Measurements from ENCODE around the gene SORCS1. TPM values are rescaled to one million over a fixed set of nuclear protein-coding genes. Genes with fewer than 3 reads are reported as not detected.

The SORCS1 gene
- total RNA-seq, 1 experiment from 2014 or later, result not detected

DNA sequence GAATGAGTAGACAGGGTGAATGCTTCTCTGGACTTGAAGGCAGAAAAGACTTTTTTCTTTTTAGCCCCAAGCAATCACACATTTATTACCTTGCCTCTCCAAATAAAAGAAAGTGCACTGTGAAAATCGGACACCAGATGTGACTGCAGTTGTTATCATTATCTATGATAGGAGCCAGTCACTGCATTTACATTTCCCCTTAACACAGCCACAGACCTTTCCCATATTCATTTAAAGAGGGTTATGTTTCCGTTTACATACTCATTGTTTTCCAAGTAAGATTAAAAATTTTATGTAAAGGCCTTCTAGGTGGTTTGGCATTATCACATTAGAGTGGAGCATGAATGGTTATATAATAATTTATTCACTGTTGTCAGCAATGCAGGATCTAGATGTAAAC, 586.8 kb downstream of the SORCS1 start:
- intact Hi-C loops (cut with micrococcal nuclease; ENCODE audit: unreplicated experiment), result no loop called here
- Histone ChIP-seq H3K79me2 (ENCODE audit: low read depth) (no peaks in the 10 kb centered on the region), H3K36me3 (ENCODE audit: low read depth) (no peaks in the 10 kb centered on the region), H4K20me1 (ENCODE audit: insufficient read depth) (no peaks in the 10 kb centered on the region), H2AFZ (no peak overlapping the region), H3K4me1 (replicated peaks; ENCODE audit: insufficient read depth) (no peaks in the 10 kb centered on the region), H3K27ac (no peak overlapping the region), H3K9me2 (ENCODE audit: insufficient read depth) (no peaks in the 10 kb centered on the region), H3K4me3 (no peak overlapping the region), H3K9me3 (ENCODE audit: insufficient read depth, low read depth) (no peaks in the 10 kb centered on the region), H3K4me2 (no peak overlapping the region), H3K27me3 (ENCODE audit: insufficient read depth, low read depth) (no peaks in the 10 kb centered on the region), H3F3A (ENCODE audit: insufficient read depth, low read depth) (no peaks in the 10 kb centered on the region)
- no peak for DNase-seq
- CTCF ChIA-PET, result no interaction called here
- TF ChIP-seq, protein P1, sequence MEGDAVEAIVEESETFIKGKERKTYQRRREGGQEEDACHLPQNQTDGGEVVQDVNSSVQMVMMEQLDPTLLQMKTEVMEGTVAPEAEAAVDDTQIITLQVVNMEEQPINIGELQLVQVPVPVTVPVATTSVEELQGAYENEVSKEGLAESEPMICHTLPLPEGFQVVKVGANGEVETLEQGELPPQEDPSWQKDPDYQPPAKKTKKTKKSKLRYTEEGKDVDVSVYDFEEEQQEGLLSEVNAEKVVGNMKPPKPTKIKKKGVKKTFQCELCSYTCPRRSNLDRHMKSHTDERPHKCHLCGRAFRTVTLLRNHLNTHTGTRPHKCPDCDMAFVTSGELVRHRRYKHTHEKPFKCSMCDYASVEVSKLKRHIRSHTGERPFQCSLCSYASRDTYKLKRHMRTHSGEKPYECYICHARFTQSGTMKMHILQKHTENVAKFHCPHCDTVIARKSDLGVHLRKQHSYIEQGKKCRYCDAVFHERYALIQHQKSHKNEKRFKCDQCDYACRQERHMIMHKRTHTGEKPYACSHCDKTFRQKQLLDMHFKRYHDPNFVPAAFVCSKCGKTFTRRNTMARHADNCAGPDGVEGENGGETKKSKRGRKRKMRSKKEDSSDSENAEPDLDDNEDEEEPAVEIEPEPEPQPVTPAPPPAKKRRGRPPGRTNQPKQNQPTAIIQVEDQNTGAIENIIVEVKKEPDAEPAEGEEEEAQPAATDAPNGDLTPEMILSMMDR (conservative IDR thresholded peaks at IDR 0.05), result no peak
- TF ChIP-seq EZH2 (IDR thresholded peaks at IDR 0.05; ENCODE audit: low read depth), result no peak
- POLR2A ChIA-PET (ENCODE audit: unreplicated experiment), result no interaction called here
- BruUV-seq (replicated peaks), result no TSS peak

DNA sequence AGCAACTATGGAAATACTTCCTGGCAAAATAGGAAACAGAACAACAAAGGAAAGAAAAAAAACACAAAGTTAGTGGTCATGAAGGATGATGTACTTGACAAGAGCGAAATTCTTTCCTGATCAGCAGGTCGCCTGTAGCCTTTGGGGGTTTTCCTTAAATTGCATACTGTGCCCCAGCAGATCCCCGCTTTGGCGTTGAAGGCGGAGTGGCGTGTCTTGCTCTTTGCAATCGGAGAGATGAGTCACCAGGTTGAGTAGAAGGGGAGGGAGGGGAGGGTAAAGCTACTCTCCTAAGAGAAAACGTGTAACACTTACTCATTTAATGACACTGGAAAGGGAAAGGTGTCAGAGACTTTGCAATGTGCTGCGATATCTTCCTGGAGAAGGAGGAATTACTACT, 587.2 kb downstream of the SORCS1 start:
- Histone ChIP-seq H3K36me3 (ENCODE audit: low read depth) (no peaks in the 10 kb centered on the region), H3K9me3 (ENCODE audit: insufficient read depth, low read depth) (no peaks in the 10 kb centered on the region), H2AFZ (no peak overlapping the region), H3K79me2 (ENCODE audit: low read depth) (no peaks in the 10 kb centered on the region), H3K9me2 (ENCODE audit: insufficient read depth) (no peaks in the 10 kb centered on the region), H3K4me2 (no peak overlapping the region), H4K20me1 (ENCODE audit: insufficient read depth) (no peaks in the 10 kb centered on the region), H3K27ac (no peak overlapping the region), H3K4me3 (no peak overlapping the region), H3K4me1 (replicated peaks; ENCODE audit: insufficient read depth) (no peaks in the 10 kb centered on the region), H3F3A (ENCODE audit: insufficient read depth, low read depth) (no peaks in the 10 kb centered on the region), H3K27me3 (ENCODE audit: insufficient read depth, low read depth) (no peaks in the 10 kb centered on the region)
- DNase-seq, result no peak
- intact Hi-C loops (cut with micrococcal nuclease; ENCODE audit: unreplicated experiment), result no loop called here
- CTCF ChIA-PET, result no interaction called here
- TF ChIP-seq, protein P1 (conservative IDR thresholded peaks at IDR 0.05), result no peak
- POLR2A ChIA-PET (ENCODE audit: unreplicated experiment), result no interaction called here
- BruUV-seq (replicated peaks), result no TSS peak

DNA sequence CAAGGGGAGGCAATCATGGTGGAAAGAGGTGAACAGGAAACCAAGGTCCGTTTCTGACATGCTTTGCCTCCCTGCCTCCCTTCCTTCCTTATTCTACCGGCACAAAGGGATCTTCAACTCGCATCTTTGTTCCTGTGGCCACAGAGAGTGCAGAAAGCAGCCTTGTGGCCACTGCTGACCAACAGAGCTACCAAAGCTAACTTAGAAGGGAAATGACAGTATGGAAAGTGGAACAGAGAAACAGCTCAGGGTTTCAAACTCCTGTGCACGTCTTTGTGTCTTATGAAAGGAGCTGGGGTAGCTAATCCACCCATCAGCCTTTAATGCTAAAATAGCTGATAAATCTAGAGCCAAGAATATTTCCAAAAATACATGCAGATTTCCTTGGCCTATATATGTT, 588.0 kb downstream of the SORCS1 start:
- intact Hi-C loops (cut with micrococcal nuclease; ENCODE audit: unreplicated experiment), result no loop called here
- CTCF ChIA-PET, result no interaction called here
- no peaks in the 10 kb centered on the region for H3K9me2 ChIP-seq (ENCODE audit: insufficient read depth)
- no peaks in the 10 kb centered on the region for H3K36me3 ChIP-seq (ENCODE audit: low read depth)
- H3K27ac ChIP-seq, result no peak overlapping the region
- no peaks in the 10 kb centered on the region for H3K79me2 ChIP-seq (ENCODE audit: low read depth)
- POLR2A ChIA-PET (ENCODE audit: unreplicated experiment), result no interaction called here
- TF ChIP-seq EZH2 (IDR thresholded peaks at IDR 0.05; ENCODE audit: low read depth), result no peak
- TF ChIP-seq, protein P1 (conservative IDR thresholded peaks at IDR 0.05), result no peak
- H3K9me3 ChIP-seq (ENCODE audit: insufficient read depth, low read depth), result no peaks in the 10 kb centered on the region
- H3F3A ChIP-seq (ENCODE audit: insufficient read depth, low read depth), result no peaks in the 10 kb centered on the region
- H3K4me2 ChIP-seq, result no peak overlapping the region
- no peak for DNase-seq
- no peaks in the 10 kb centered on the region for H4K20me1 ChIP-seq (ENCODE audit: insufficient read depth)
- BruUV-seq (replicated peaks), result no TSS peak
- no peaks in the 10 kb centered on the region for H3K27me3 ChIP-seq (ENCODE audit: insufficient read depth, low read depth)
- H3K4me1 ChIP-seq (replicated peaks; ENCODE audit: insufficient read depth), result no peaks in the 10 kb centered on the region
- H2AFZ ChIP-seq, result no peak overlapping the region
- H3K4me3 ChIP-seq, result no peak overlapping the region

Measured in PC-9 (cell line).